ENCODE results near the gene ZBP1.

Gene ZBP1, protein sequence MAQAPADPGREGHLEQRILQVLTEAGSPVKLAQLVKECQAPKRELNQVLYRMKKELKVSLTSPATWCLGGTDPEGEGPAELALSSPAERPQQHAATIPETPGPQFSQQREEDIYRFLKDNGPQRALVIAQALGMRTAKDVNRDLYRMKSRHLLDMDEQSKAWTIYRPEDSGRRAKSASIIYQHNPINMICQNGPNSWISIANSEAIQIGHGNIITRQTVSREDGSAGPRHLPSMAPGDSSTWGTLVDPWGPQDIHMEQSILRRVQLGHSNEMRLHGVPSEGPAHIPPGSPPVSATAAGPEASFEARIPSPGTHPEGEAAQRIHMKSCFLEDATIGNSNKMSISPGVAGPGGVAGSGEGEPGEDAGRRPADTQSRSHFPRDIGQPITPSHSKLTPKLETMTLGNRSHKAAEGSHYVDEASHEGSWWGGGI

DNA sequence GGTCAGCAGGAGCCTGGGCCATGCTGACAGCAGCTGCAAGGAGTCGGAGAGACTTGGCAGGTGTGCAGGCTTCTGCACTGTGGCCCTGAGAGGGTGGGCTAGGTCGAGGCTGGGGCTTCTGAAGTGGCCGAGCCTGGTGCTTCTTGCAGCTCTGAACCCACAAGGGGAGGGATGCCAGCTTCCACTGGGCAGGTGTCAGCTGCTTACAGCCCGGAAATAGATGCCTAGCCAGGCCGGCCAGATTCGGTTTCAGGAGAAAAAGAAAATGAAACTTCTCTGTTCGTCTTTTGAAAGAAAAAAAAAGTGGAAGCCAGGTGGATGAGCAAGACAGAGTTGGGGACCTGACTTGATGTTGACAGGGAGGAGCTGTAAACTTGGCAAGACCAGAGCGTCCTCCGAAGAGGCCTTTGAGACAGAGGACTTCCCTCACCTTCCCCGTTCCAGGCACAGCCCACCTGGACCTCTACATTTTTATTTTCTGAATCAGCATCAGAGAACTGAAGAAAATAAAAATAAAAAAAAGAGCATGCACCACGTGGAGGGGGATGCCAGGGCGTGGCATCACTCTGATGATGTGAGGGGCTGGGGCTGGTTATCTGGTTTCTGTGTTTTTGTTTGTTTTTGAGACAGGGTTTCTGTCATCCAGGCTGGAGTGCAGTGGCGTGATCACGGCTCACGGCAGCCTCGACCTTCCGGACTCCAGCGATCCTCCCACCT is at the start of gene ZBP1:
ZBP1 (minus strand) TSS at position 153 of the 717 bp plus-strand sequence; CDS start at position 22, 131 bp downstream.
- DNase-seq (ENCODE audit: low read depth, low spot score) = no peak

DNA sequence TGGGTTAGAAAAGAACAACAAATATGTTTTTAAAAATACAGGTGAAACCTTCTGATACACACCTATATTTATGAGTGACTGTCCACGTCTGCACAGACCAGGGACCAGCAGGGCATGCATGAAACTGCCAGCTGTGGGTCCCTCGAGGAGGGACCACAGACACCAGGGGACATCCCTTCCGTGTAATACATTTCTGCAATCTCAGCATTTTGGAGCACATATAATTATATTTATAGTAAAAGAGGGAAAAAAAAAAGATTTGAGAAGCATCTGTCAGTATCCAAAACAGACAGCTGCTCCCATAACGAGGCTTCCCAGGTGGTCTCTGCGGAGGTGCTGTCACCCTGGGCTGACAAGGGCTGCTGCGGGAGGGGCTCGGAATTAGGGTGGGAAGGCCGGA is 49.4 kb upstream of the ZBP1 start:
- DNase-seq (ENCODE audit: low read depth, low spot score) = no peak

GRCh38 chr20:57667924-57668782 is 47.9 kb upstream of the ZBP1 start:
- DNase-seq (ENCODE audit: low read depth, low spot score) = no peak

GRCh38 chr20:57667388-57667787 is 47.2 kb upstream of the ZBP1 start:
- no peak for DNase-seq (ENCODE audit: low read depth, low spot score)

DNA sequence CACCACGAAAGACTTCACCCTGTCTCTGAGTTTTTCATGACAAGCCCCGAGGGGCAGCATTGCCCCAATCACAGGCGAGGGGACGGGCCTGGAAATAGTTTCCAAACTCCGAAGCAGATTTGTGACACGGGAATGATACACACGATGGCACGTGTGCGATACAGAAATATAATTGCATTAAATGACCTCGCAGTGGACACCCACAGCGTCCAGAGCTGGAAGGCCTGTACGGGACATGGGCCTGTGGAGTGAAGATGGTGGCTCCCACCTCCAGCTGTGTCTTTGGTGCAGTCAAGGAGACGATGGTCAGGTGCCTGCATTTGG is 46.6 kb upstream of the ZBP1 start:
- no peak for DNase-seq (ENCODE audit: low read depth, low spot score)

DNA sequence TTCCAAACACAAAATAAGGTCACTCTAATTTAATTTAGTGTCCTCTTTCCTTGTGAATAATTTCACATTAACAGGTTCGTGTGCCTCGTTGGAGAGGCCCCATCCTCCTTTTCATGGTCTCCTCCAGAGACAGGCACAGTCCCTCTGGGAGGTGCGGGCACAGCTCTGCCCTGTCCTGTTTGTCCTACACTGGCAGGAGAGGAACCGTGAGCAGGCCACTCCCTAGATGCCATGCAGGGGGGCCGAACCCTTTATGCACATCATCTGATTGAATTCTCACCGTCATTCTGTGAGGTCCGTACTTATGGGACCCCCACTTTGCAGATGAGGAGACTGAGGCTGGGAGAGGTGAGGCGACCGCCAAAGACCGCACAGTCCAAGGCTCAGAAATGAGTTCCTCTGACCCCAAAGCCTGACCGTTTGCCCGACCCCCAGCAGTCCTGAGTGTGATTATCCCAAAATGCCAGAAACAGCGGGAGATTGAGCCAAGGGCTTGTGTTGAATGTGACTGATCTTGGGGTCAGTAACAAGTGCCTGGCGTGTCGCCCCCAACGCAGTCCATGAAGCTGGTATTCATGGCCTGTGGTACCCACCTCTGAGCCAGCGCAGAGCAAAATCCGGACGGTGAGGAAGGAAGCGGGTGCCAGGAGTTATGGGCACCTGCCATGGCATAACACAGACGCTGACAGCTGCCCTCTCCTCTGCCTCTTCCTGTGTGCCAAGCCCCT is 46.0 kb upstream of the ZBP1 start:
- no peak for DNase-seq (ENCODE audit: low read depth, low spot score)

GRCh38 chr20:57665589-57665971 is 45.4 kb upstream of the ZBP1 start:
- DNase-seq (ENCODE audit: low read depth, low spot score) = no peak

DNA sequence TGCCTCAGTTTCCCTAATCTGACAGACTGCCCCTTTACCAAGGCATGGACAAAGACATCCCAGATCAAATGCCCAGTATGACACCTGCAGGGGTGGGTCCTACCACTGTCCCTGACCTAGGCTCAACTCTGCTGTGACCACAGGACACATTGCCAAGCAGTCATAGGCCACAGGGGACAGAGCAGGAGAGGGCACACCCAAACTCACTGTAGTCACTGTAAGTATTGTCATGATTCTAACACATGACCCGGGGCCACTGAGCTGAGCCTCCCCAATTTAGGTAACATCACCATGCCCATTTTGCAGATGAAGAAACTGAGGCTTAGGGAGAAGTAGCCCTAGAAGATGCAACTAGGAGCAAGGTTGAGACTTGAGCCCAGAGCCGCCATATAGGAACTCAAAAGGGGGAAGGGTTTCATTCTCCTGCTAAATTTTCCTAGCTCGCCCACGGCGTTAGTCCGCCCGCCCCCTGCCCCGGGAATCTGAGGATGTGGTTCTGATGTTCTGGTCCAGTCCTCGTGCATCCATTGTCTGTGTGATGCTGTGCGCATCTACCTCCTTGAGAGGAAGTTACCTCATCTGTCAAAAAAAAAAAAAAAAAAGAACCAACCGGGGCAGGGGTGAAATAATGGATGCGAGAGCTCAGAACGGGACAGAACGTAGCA is 44.8 kb upstream of the ZBP1 start:
- DNase-seq (ENCODE audit: low read depth, low spot score) = no peak

- no peak for DNase-seq (ENCODE audit: low read depth, low spot score)
Measured at GRCh38 chr20:57664476-57664875, 44.2 kb upstream of the ZBP1 start.

- no peak for DNase-seq (ENCODE audit: low read depth, low spot score)
Measured at GRCh38 chr20:57663681-57664451, 43.6 kb upstream of the ZBP1 start.

DNA sequence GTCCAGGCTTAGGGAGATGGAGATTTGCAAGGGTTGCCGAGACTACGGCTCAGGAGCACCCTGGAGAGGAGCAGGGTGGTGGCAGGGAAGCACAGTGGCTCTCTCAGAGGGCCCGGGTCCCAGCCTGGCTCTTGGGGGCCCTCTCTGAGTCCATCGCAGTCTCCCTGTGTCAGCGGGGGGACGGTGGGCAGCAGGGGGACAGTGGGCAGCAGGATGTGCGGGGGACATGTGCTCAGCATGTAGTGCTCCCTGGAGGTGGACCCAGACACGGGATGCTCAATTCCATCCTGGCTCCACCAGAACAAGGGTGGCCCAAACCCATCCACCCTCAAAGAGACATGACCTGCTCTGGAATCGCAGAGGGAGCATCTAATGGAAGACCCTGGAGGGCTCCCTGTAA is 43.0 kb upstream of the ZBP1 start:
- DNase-seq (ENCODE audit: low read depth, low spot score) = no peak

GRCh38 chr20:57662456-57663240 is 42.4 kb upstream of the ZBP1 start:
- DNase-seq (ENCODE audit: low read depth, low spot score) = no peak

- DNase-seq (ENCODE audit: low read depth, low spot score) = no peak
Measured at GRCh38 chr20:57661746-57662455, 41.7 kb upstream of the ZBP1 start.

- no peak for DNase-seq (ENCODE audit: low read depth, low spot score)
Measured at GRCh38 chr20:57660922-57661745, 40.9 kb upstream of the ZBP1 start.

DNA sequence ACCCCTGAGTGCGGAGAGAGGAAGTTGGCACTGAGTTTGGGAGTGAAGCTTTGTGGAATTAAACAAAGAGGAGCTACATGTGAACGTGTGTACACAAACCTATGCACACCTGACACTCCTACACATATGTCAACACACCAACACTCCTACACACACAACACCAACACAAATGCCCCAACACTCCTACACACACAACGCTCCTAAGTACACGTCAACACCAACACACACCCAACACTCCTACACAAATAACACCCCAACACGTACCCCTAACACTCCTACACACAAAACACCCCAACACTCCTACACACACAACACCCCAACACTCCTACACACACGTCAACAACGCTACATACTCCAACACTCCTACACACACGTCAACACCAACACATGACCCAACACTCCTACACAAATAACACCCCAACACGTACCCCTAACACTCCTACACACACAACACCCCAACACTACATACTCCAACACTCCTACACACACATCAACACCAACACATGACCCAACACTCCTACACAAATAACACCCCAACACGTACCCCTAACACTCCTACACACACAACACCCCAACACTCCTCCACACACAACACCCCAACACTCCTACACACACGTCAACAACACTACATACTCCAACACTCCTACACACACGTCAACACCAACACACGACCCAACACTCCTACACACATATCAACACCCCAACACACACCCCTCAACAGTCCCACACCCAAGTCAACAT is 40.1 kb upstream of the ZBP1 start:
- DNase-seq (ENCODE audit: low read depth, low spot score) = no peak

- no peak for DNase-seq (ENCODE audit: low read depth, low spot score)
Measured at GRCh38 chr20:57659517-57660180, 39.4 kb upstream of the ZBP1 start.
